Retinal pigment epithelial cell (primary cell): ENCODE results near the gene HNRNPCL1.
"Not testable (repeated sequence)": the region's sequence is repeated elsewhere in the genome, so short reads cannot be mapped to it uniquely, and the experiment has no call there.

ENCODE experiments used
- DNase-seq: peaks from one replicate; pipeline ENCODE4 v3.0.0-alpha.2; 2010; ENCODE audit warnings: low read depth
- H3K4me3 ChIP-seq: 2 replicates; pipeline ENCODE4 v1.5.1; 2011; ENCODE audit warnings: mild to moderate bottlenecking, low read length, control low read depth, moderate library complexity
- TF ChIP-seq, protein P1 (sequence below): conservative IDR thresholded peaks from 2 replicates; pipeline ENCODE4 v1.5.1; 2011; ENCODE audit warnings: low read depth, low read length, control low read depth, inconsistent platforms

Gene HNRNPCL1

DNA sequence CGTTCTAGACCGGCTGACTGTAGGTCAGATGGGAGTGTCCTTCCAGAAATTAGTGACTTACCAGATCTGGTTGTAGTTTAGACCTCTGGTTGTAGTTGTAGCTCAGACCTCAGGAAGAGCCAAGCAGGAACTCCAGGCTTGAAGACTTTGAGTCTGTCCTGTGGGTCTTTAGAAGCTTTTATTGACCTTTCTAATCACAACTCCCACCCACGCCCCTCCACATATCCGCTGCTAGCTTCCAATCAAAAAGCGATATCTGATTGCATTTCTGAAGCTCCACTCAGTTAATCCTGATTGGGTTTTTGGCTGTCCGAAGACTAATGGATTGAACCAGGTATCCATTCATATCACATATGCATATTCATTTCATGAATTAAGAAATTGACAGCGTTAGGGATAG lies at the start of gene HNRNPCL1:
Gene HNRNPCL1 (minus strand): TSS at position 101 of the 400 bp plus-strand sequence. CDS start 431 bp downstream, outside the sequence.
- not testable (repeated sequence) for DNase-seq, H3K4me3 ChIP-seq

DNA sequence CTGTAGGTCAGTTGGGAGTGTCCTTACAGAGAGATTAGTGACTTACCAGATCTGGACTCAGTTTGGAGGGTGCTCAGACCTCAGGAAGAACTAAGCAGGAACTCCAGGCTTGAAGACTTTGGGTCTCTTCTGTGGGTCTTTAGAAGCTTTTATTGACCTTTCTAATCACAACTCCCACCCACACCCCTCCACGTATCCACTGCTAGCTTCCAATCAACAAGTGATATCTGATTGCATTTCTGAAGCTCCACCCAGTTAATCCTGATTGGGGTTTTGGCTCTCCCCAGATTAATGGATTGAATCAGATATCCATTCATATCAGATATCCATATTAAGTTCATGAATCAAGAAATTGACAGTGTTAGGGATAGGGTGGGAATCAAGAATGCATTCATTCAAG lies 49.6 kb upstream of the HNRNPCL1 start, which contains the start of gene PRAMEF10:
Gene PRAMEF10 (minus strand): TSS at position 101 of the 400 bp plus-strand sequence. CDS start 2,423 bp downstream, outside the sequence.
- H3K4me3 ChIP-seq, DNase-seq: not testable (repeated sequence)

DNA sequence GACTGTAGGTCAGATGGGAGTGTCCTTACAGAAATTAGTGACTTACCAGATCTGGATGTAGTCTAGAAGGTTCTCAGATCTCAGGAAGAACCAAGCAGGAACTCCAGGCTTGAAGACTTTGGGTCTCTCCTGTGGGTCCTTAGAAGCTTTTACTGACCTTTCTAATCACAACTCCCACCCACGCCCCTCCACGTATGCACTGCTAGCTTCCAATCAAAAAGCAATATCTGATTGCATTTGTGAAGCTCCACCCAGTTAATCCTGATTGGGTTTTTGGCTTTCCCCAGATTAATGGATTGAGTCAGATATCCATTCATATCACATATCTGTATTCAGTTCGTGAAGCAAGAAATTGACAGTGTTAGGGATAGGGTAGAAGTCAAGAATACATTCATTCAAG lies 37.6 kb upstream of the HNRNPCL1 start, which contains the start of gene PRAMEF4:
Gene PRAMEF4 (minus strand): TSS at position 101 of the 400 bp plus-strand sequence. CDS start 2,807 bp downstream, outside the sequence.
- not testable (repeated sequence) for DNase-seq

DNA sequence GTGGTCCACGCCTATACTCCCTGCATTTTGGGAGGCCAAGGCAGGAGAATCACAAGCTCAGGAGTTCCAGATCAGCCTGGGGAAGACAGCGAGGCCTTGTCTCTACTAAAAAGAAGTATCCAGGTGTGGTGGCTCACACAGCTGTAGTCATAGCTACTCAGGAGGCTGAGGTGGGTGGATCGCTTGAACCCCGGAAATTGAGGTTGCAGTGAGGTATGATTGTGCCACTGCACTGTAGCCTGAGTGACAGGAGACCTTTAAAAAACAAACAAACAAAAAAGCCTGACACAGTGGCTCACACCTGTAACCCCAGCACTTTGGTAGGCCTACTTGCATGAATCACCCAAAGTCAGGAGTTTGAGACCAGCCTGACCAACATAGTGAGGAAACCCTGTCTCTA lies 29.9 kb upstream of the HNRNPCL1 start:
- not testable (repeated sequence) for H3K4me3 ChIP-seq, DNase-seq

More for the DNA sequence above, 37.6 kb upstream of the HNRNPCL1 start, which contains the start of gene PRAMEF4:
- H3K4me3 ChIP-seq: not testable (repeated sequence)

DNA sequence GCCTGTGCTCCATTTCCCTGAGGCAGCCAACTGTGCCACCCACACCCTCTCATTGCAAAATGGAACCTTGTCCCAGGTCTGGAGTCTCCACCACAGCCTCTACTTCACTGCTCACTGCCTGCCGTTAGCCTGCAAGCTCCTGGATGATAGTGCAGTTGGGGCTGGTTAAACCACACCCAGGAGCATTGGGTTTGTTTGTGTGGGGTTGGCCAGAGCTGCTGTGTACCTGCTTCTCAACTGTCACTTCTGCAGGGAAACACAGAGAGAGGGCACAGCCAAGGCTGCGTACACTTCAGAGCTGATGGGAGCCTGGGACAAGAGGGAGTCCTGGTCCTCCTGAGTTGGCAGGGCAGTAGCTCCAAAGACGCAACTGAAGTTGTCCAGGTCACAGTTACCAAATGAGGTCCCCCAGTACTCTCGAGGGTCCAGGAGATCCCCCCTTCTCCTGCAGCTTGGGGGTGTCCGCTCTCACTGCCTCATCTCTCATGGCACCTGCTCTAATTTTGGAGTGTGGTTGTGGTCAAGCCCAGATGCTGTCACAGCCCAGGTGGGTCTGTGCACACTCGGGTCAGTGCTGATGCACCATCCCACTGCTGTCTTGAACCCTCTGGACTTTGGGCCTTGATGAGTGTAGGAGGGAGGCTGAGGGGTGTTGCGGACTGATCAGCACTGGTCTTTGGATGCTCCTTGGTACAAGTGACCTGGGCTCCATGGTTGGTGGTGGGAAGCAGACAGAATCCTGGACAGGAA lies 14.8 kb upstream of the HNRNPCL1 start:
- H3K4me3 ChIP-seq, DNase-seq: not testable (repeated sequence)

DNA sequence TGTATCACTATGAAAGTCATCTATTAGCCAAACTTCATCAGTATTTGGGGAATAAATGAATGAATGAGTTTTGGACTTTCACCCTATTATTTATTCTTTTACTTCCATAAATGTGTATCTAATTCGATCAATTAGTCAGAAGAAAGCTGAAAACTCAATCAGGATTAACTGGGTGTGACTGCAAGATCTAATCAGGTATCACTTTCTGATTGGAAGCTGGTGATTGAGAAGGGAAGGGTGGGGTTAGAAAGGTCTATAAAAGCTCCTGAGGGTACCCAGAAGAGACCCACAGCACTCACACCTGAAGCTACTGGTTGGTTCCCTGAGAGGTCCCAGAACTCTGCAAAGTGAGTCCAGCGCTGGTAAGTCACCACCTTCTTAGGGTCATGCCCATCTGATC lies 8.3 kb upstream of the HNRNPCL1 start, which contains the start of gene PRAMEF2:
Gene PRAMEF2 (plus strand): TSS at position 301 of the 400 bp plus-strand sequence. CDS start 1,924 bp downstream, outside the sequence.
- DNase-seq, H3K4me3 ChIP-seq: not testable (repeated sequence)

DNA sequence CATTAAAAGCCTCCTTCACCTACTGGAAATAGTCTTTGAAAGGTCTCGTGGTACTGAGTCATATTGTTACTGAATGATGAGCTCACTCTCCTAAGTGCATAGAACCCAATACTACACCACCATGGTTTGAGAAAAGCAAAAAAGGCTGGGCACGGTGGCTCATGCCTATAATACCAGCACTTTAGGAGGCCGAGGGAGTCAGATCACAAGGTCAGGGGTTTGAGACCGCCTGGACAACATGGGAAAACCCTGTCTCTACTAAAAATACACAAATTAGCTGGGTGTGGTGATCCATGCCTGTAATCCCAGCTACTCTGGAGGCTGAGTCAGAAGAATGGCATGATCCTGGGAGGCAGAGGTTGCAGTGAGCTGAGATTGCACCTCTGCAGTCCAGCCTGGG lies 3.3 kb upstream of the HNRNPCL1 start:
- TF ChIP-seq, protein P1, sequence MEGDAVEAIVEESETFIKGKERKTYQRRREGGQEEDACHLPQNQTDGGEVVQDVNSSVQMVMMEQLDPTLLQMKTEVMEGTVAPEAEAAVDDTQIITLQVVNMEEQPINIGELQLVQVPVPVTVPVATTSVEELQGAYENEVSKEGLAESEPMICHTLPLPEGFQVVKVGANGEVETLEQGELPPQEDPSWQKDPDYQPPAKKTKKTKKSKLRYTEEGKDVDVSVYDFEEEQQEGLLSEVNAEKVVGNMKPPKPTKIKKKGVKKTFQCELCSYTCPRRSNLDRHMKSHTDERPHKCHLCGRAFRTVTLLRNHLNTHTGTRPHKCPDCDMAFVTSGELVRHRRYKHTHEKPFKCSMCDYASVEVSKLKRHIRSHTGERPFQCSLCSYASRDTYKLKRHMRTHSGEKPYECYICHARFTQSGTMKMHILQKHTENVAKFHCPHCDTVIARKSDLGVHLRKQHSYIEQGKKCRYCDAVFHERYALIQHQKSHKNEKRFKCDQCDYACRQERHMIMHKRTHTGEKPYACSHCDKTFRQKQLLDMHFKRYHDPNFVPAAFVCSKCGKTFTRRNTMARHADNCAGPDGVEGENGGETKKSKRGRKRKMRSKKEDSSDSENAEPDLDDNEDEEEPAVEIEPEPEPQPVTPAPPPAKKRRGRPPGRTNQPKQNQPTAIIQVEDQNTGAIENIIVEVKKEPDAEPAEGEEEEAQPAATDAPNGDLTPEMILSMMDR: no peak
- H3K4me3 ChIP-seq: no peak overlapping the region
- peak; percentile 6 for DNase-seq

DNA sequence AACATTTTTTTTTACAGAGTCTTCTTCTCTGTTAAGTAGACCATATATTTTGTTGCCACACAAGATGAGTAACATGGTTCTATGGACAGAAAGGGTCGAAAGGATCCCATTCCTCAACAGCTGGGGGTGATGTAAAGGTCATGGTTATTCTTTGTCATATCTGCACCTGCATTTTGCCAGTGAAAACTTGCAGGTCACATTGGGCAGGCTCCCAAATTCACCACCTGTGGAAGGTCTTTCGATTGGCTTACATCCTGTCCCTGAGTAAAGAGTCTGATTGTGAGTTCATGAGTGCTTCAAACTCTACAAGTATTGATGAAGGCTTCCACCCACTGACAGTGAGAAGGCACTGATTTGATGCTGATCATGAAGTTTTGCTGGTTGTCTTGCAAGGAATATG lies 15.3 kb downstream of the HNRNPCL1 start:
- DNase-seq, H3K4me3 ChIP-seq: not testable (repeated sequence)

DNA sequence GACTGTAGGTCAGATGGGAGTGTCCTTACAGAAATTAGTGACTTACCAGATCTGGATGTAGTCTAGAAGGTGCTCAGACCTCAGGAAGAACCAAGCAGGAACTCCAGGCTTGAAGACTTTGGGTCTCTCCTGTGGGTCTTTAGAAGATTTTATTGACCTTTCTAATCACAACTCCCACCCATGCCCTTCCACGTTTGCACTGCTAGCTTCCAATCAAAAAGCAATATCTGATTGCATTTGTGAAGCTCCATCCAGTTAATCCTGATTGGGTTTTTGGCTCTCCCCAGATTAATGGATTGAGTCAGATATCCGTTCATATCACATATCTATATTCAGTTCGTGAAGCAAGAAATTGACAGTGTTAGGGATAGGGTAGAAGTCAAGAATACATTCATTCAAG lies 17.2 kb downstream of the HNRNPCL1 start, which contains the start of gene PRAMEF11:
Gene PRAMEF11 (minus strand): TSS at position 101 of the 400 bp plus-strand sequence. CDS start 2,621 bp downstream, outside the sequence.
- not testable (repeated sequence) for DNase-seq, H3K4me3 ChIP-seq

DNA sequence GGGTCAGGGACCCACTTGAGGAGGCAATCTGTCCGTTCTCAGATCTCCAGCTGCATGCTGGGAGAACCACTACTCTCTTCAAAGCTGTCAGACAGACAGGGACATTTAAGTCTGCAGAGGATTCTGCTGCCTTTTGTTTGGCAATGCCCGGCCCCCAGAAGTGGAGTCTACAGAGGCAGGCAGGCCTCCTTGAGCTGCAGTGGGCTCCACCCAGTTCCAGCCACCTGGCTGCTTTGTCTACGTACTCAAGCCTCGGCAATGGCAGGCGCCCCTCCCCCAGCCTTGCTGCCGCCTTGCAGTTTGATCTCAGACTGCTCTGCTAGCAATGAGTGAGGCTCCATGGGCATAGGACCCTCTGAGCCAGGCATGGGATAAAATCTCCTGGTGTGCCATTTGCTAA lies 29.5 kb downstream of the HNRNPCL1 start:
- DNase-seq: not testable (repeated sequence)

DNA sequence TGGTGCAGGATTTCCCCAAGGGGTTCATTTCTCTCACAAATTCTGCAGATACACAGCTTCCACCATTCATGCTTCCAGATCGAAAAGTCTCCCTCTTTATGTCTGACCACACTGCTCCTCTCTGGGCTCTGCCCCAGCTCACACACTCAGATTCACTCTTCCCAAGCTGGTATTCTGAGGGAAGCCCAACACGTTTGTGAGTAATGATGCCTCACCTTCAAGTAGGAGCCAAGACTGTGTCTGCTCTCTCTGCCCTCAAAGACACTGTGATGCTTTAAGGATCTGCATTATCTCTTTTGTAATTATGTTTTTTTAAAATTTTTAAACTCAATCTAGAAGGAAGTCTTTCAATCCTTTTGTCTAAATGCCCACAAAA lies 37.1 kb downstream of the HNRNPCL1 start:
- H3K4me3 ChIP-seq: no peak overlapping the region
- DNase-seq: no peak
- TF ChIP-seq, protein P1: no peak

More for the DNA sequence above, 29.5 kb downstream of the HNRNPCL1 start:
- not testable (repeated sequence) for H3K4me3 ChIP-seq

DNA sequence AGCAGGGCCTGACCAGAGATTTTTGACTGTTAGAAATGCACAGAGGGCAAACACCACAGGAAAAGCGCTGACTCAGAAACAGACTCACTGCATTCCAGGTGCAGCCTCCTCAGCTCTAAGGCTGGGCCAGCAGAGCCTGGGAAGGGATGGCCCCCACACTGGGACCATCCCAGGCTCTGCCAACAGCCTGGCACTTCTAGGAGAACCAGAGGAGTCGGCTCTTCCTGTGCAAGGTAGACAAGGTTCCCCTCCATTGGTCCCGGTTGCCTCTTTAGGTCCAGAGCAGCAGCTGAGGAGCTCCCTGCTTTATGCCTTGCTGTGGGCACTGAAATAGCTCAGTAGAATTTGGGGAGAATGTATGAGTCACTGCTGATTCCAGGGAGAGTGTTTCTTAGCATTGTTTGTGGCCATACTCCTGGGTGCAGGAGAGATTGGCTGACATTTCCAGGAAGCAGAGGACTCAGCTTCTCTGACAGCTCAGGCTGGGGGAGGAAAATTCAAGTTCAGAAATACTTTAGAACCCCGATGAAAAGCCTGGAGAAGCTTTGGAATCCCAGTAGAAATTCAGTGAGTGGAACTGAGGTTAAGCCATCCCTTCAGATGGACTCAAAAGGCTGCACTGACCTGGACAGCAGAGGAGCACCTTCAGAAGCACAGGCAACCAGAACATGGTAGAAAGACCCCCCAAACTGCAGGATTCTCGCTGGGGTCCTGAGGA lies 37.7 kb downstream of the HNRNPCL1 start:
- H3K4me3 ChIP-seq: no peak overlapping the region
- TF ChIP-seq, protein P1: no peak
- no peak for DNase-seq
